ENCODE data around the gene ZNF668. TPM values are rescaled to one million over a fixed set of nuclear protein-coding genes. Genes with fewer than 3 reads are reported as not detected.

ZNF668 gene
- total RNA-seq (11.1 and 12.0 TPM in 2 replicates), polyA plus RNA-seq (5.1 and 5.8 TPM in 2 replicates), polyA minus RNA-seq (9.3 and 10.5 TPM in 2 replicates)
- 3.8 TPM for total RNA-seq (2013)

- Histone ChIP-seq H3K4me1 (ENCODE audit: control insufficient read depth in 2 of 2, insufficient read depth in 2 of 2, low read length in 2 of 2) (peaks cover 20 to 25% of the 10 kb centered on the region in 2 donors), H3K79me2 (ENCODE audit: control insufficient read depth, insufficient read depth, low read length) (peaks cover 56% of the 10 kb centered on the region), H4K20me1 (ENCODE audit: control insufficient read depth, insufficient read depth, low read length, poor library complexity, severe bottlenecking) (peaks cover 26% of the 10 kb centered on the region), H3K27ac (ENCODE audit: low read length in 2 of 2) (peak within 1 kb of the TSS; percentile 78 to 89), H3K9me3 (ENCODE audit: control extremely low read depth in 1 of 3, control insufficient read depth in 2 of 3, insufficient read depth in 1 of 3, low read length in 2 of 3) (peaks cover 0 to 3% (median 0%) of the 10 kb centered on the region in 3 donors), H3K9ac (ENCODE audit: low read length) (peak within 1 kb of the TSS; percentile 89), H3K27me3 (replicated peaks in 1 of 4; ENCODE audit: control extremely low read depth in 1 of 4, control insufficient read depth in 3 of 4, insufficient read depth in 4 of 4, low read length in 3 of 4) (no peaks in the 10 kb centered on the region), H2AFZ (ENCODE audit: insufficient read depth, low read depth, low read length, poor library complexity, severe bottlenecking) (peak within 1 kb of the TSS; percentile 94), H3K4me3 (ENCODE audit: control extremely low read depth in 1 of 5, extremely low read depth in 1 of 5, insufficient read depth in 1 of 5, low read depth in 2 of 5, low read length in 4 of 5) (peak within 1 kb of the TSS; percentile 73 to 99 (median 91)), H3K36me3 (replicated peaks in 1 of 2; ENCODE audit: control extremely low read depth in 1 of 2, control insufficient read depth in 1 of 2, extremely low read depth in 1 of 2, insufficient read depth in 2 of 2, low read length in 1 of 2) (peaks cover 0 to 25% of the 10 kb centered on the region in 2 experiments), H3K4me2 (replicated peaks; ENCODE audit: low read depth, low read length, poor library complexity, severe bottlenecking) (peak within 1 kb of the TSS; percentile 78)
- Mint-ChIP-seq H3K9me3 (ENCODE audit: insufficient read depth) (no peaks in the 10 kb centered on the region), H3K27ac (peak within 1 kb of the TSS; percentile 96), H3K4me3 (peak within 1 kb of the TSS; percentile 95), H3K27me3 (no peaks in the 10 kb centered on the region), H3K4me1 (peaks cover 36% of the 10 kb centered on the region)
- ATAC-seq (ENCODE audit: low read depth) (peak; percentile 86), DNase-seq (peak; percentile 99)
- intact Hi-C loops (cut with micrococcal nuclease): loop anchor here (1.0 to 5.0 kb wide), 10 partner anchors 20 to 1112 kb away; partner anchors contain the start of genes ARMC5, BCKDK, FBXL19 and KAT8
- ChIA-PET POLR2A (interaction anchor here (0.8 to 2.4 kb wide), 12 partner anchors 10 to 800 kb away, joined by 3 to 28 read pairs (median 6); partner anchors contain the start of genes ARMC5, FUS, KAT8 and SETD1A), CTCF (interaction anchor here (0.8 to 2.1 kb wide), 11 partner anchors 18 to 308 kb away, joined by 3 to 18 read pairs (median 4); partner anchors contain the start of genes HSD3B7, KAT8 and STX4)
- TF ChIP-seq EZH2 (IDR thresholded peaks at IDR 0.05; ENCODE audit: borderline replicate concordance, insufficient read depth, low read depth, low read length, poor library complexity, severe bottlenecking) (no peak), CTCF (IDR thresholded peaks at IDR 0.05) (no peak)
- 0% methylated on average over 41 of the region's 48 CpGs for WGBS (ENCODE audit: insufficient coverage)
Observed at GRCh38 chr16:31073970-31074813, at the start of gene ZNF668, which contains the start of gene ZNF646. Gene ZNF668 (minus strand): TSS chr16:31074240. CDS start chr16:31064459, 9,781 bp downstream. Gene ZNF646 (plus strand): TSS chr16:31074422. CDS start chr16:31076325, 1,903 bp downstream.
